NCI-H146 (cell line): Measurements from ENCODE around the gene MRTO4.
"Not testable (repeated sequence)": the region's sequence is repeated elsewhere in the genome, so short reads cannot be mapped to it uniquely, and the experiment has no call there.

Experiments
- DNase-seq: peaks from one replicate; lab custom pipeline; 2025; lab: John Stamatoyannopoulos, UW

MRTO4 gene

DNA sequence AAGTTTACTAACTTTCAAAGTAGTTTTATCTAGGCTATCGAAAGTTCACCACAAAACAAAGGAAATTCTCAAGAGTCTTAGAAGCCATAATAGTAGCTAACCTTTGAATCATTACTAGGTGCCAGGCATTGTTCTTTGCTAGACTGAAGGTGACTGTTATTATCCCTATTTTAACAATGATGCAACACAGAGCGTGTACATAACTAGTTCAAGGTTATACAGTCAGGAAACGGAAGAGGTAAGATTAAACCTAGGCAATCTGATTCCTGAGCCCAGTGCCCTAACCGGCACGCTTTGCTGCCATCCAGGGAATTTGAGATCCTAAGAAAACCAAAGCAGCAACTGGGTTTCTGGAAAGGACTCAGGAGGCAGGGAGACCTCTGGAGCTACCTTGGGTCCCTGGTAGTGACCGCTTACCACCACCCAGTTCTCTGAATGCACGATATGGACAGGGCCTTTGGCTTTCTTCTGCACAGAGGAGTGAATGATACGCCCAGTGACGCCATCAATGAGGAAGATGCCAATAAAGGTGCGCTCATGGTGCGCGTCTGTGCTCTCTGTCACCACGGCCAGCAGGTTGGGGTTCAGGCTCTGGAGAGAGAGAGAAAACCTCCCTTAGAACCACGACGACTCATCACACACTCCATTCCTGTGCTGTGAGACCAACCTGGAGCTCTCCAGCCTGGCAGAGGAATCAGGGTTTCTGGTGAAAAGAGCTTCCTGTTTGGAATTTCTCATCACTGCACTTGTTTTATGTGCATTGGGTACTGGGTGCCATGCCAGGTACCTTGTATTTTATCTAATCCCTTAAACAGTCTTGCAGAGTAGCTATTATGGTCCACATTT is 28.4 kb upstream of the MRTO4 start:
- no peak for DNase-seq

DNA sequence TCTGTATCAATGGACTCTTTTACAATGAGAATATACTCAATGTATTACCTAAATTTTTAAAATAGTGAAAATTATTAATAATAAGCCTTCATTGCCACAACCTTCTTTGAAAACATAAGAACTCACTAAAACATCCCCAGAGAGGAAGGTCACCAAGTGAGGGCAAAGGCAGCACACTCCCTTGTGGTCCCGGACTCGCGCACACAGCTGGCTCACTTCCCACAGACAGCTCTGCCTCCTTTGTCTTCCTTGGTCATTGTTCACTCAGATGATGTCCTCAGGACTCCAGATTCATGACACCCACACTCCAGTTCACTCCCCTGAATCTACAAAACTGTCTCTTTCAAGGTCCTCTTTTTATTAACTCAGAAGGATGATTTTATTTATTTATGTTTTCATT is 22.4 kb upstream of the MRTO4 start:
- DNase-seq: no peak

- DNase-seq: no peak
These were observed 21.7 kb upstream of the MRTO4 start for GRCh38 chr1:19229828-19230325.

DNA sequence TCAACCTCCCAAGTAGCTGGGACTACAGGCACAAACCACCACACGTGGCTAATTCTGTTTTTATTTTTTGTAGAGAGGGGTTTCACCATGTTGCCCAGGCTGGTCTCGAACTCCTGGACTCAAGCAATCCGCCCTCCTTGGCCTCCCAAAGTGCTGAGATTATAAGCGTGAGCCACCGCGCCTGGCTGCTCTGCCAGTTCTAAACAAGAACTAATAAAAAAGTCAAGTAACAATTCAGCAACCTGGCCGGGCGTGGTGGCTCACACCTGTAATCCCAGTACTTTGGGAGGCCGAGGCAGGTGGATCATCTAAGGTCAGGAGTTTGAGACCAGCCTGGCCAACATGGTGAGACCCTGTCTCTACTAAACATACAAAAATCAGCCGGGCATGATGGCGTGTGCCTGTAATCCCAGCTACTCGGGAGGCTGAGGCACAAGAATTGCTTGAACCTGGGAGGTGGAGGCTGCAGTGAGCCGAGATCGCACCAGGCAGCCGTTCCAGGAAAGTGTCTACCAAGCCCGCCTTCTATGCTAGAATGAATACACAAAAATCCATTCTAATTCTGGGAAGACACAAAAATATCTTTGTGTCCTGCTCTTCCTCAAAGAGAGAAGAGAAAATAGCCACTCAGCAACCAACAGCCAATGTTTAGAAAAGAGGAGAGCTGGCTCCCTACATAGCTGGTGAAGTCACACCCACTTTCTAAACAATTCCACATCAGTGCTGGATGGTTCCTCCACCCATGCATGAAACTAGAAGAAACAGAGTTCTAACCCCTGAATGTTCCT is 19.7 kb upstream of the MRTO4 start:
- DNase-seq: not testable (repeated sequence)

DNA sequence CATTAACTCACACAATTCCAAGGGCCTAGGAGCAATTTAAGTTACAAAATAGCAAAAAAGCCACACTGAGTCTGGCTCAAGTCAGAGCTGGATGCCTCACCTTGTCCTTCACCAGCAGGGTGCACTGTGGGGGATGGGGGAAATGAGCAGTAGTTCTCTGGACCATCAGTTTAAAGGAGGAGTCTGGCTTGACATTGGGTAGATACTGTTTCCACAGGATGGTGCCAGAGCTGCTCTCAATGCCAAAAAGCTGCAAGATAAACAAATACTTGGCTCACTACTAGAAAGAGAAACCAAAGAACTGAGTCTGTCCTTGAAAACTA is 19.1 kb upstream of the MRTO4 start:
- no peak for DNase-seq

GRCh38 chr1:19234224-19234623 is 17.4 kb upstream of the MRTO4 start:
- DNase-seq: no peak

DNA sequence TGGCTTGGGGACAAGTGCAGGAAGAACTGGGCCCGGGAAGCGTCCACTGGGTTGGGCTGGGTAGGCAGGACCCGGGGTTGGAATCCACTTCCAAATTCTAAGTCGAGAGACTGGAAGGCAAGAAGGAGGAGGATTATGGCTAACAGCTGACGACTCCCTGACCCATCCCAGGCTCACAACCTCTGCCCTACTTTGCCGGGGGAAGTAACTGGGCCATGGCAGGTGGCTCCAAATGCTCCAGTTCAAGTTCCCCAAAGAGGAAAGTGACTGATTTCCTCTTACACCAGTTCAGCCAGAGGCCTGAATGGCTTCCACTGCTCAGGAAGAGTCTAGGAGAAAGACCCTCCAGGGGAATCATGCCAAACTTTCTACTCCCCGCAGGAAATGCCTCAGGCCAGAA is 11.7 kb upstream of the MRTO4 start:
- DNase-seq: no peak

DNA sequence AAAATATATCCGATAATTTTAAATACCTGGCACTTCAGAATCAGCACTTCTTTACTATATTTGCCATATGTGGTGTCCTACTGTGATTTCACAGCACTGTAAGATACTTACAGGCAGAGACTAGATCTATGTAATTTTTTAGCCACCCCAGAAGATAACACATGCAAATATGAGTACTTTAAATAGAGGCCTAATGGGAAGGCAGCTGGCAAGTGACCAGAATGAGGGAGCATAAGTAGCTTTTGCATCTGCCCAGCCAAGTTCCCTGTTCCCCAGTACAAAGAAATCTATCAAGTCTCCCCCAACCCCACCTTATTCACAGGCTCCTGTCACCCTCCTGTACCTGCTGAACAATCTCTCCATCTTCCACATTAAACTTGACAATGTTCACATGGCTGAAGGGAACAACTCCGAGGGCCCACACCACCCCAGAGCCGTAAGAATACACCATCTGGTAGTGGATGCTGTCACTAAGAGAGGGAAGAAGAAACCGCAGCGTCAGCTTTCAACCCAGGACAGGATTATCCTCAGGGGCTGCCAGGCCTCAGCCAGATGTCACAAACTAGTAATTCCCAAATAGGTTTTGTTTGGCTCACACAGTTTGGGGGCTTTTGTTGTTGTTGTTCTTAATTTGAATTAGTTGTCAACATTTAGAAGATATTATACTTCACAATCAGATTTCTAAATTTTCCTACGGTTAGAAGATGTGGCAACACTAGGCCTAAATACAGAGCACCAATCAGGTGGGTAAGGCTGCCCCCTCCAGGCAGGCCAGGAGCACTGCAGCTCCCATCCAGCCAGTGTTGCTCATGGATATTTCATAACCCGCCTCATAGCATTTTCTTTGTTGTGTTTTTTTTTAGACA is 10.7 kb upstream of the MRTO4 start:
- DNase-seq: peak; percentile 2

GRCh38 chr1:19250629-19251304 is 838 bp upstream of the MRTO4 start:
- DNase-seq: peak; percentile 12

DNA sequence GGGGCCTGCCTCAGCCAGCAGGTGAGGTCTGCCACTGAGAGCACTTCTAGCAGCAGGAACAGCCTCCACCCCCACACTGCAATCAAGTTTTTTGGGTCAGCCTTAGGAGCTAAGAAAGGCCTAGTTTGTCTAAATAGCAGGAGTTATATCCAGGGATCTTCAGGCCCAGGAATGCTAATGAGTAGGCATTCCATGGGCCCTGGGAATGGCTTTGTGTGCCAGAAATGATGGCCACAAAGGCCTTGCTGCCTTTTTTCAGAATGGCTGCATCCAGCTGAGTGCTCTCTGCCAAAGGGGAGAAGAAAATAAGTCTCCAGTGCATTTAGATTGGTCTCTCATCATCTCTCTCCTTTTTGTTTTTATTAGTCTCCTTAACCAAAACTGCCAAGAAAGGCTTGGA is 2.8 kb downstream of the MRTO4 start:
- no peak for DNase-seq

GRCh38 chr1:19255288-19255687 is 3.7 kb downstream of the MRTO4 start:
- no peak for DNase-seq

- not testable (repeated sequence) for DNase-seq
These were observed 4.7 kb downstream of the MRTO4 start for GRCh38 chr1:19256301-19256700.

GRCh38 chr1:19257178-19257914 is 5.7 kb downstream of the MRTO4 start:
- no peak for DNase-seq

GRCh38 chr1:19258353-19258752 is 6.7 kb downstream of the MRTO4 start:
- DNase-seq: no peak

- no peak for DNase-seq
These were observed 8.9 kb downstream of the MRTO4 start for GRCh38 chr1:19260211-19261138.

- no peak for DNase-seq
These were observed 10.4 kb downstream of the MRTO4 start for GRCh38 chr1:19262047-19262446.

- no peak for DNase-seq
These were observed 11.1 kb downstream of the MRTO4 start for GRCh38 chr1:19262744-19263143.

GRCh38 chr1:19268445-19268844 is 16.8 kb downstream of the MRTO4 start:
- no peak for DNase-seq

- DNase-seq: not testable (repeated sequence)
These were observed 18.1 kb downstream of the MRTO4 start for GRCh38 chr1:19269427-19270342.
